SK-N-SH treated with all-trans-retinoic acid at 6 μM for 48 hours (cell line): ENCODE measurements around the gene STK4.
A peak's percentile ranks its signal among the peaks of the same experiment; 100 is the strongest.

Experiments
- ATAC-seq: fragments of 200-7000 bp; cut with Tn5 transposase; 3 replicates; pipeline ENCODE4 v1.9.1; 2020; ENCODE audit warnings: mild to moderate bottlenecking, moderate library complexity
- ARNTL ChIP-seq: fragments of 450-650 bp; formaldehyde crosslinking; IDR thresholded peaks from 2 replicates; pipeline ENCODE4 v1.5.0; 2020; ENCODE audit warnings: low read depth, mild to moderate bottlenecking, moderate library complexity, borderline replicate concordance
- BACH2 ChIP-seq: fragments of 250-450 bp; sonication (Bioruptor Pico); IDR thresholded peaks from 2 replicates; pipeline ENCODE4 v1.9.0; 2021; ENCODE audit warnings: mild to moderate bottlenecking, borderline replicate concordance
- CSDC2 ChIP-seq: fragments of 250-450 bp; sonication (Bioruptor Pico); IDR thresholded peaks from 2 replicates; pipeline ENCODE4 v1.5.0; 2020; ENCODE audit warnings: mild to moderate bottlenecking, moderate library complexity
- ESRRG ChIP-seq: fragments of 250-450 bp; sonication (Bioruptor Pico); IDR thresholded peaks from 2 replicates; pipeline ENCODE4 v1.6.1; 2021; ENCODE audit warnings: mild to moderate bottlenecking
- GLIS3 ChIP-seq: fragments of 250-450 bp; sonication (Bioruptor Pico); IDR thresholded peaks from 2 replicates; pipeline ENCODE4 v1.5.0; 2020; ENCODE audit warnings: mild to moderate bottlenecking, moderate library complexity
- ISL1 ChIP-seq: fragments of 250-450 bp; sonication (Bioruptor Pico); IDR thresholded peaks from 2 replicates; pipeline ENCODE4 v2.1.2; 2022; ENCODE audit warnings: mild to moderate bottlenecking, moderate library complexity
- PPARA ChIP-seq: fragments of 250-450 bp; sonication (Bioruptor Pico); IDR thresholded peaks from 2 replicates; pipeline ENCODE4 v1.5.0; 2020; ENCODE audit warnings: mild to moderate bottlenecking, borderline replicate concordance
- RARB ChIP-seq: fragments of 250-450 bp; sonication (Bioruptor Pico); IDR thresholded peaks from 2 replicates; pipeline ENCODE4 v1.8.0; 2021; ENCODE audit warnings: mild to moderate bottlenecking, moderate library complexity
- SNAI2 ChIP-seq: fragments of 250-450 bp; sonication (Bioruptor Pico); IDR thresholded peaks from 2 replicates; pipeline ENCODE4 v1.5.0; 2020; ENCODE audit warnings: mild to moderate bottlenecking, moderate library complexity
- TCF4 ChIP-seq: fragments of 250-450 bp; sonication (Bioruptor Pico); IDR thresholded peaks from 2 replicates; pipeline ENCODE4 v1.8.0; 2021; ENCODE audit warnings: mild to moderate bottlenecking, moderate library complexity, borderline replicate concordance
- TOX ChIP-seq: fragments of 250-450 bp; sonication (Bioruptor Pico); IDR thresholded peaks from 2 replicates; pipeline ENCODE4 v1.8.0; 2021; ENCODE audit warnings: mild to moderate bottlenecking, moderate library complexity, borderline replicate concordance
- ZC3H10 ChIP-seq: fragments of 250-450 bp; sonication (Bioruptor Pico); IDR thresholded peaks from 2 replicates; pipeline ENCODE4 v1.5.1; 2021; ENCODE audit warnings: mild to moderate bottlenecking, moderate library complexity
- ZFP3 ChIP-seq: fragments of 250-450 bp; sonication (Bioruptor Pico); IDR thresholded peaks from 2 replicates; pipeline ENCODE4 v1.5.0; 2020; ENCODE audit warnings: mild to moderate bottlenecking, moderate library complexity
- ZFP30 ChIP-seq: fragments of 450-650 bp; formaldehyde crosslinking; IDR thresholded peaks from 2 replicates; pipeline ENCODE4 v1.5.0; 2022; ENCODE audit warnings: mild to moderate bottlenecking, moderate library complexity
- ZNF565 ChIP-seq: fragments of 450-650 bp; formaldehyde crosslinking; conservative IDR thresholded peaks from 2 replicates; pipeline ENCODE4 v1.5.0; 2020; ENCODE audit warnings: low read depth, mild to moderate bottlenecking, moderate library complexity
- ZNF70 ChIP-seq: fragments of 450-650 bp; formaldehyde crosslinking; IDR thresholded peaks from 2 replicates; pipeline ENCODE4 v1.5.0; 2020; ENCODE audit warnings: mild to moderate bottlenecking, moderate library complexity
- ZNF8 ChIP-seq: fragments of 450-650 bp; formaldehyde crosslinking; IDR thresholded peaks from 2 replicates; pipeline ENCODE4 v1.5.0; 2020; ENCODE audit warnings: mild to moderate bottlenecking, moderate library complexity
- TF ChIP-seq, protein P1 (sequence below): fragments of 250-450 bp; sonication (Bioruptor Pico); IDR thresholded peaks from 2 replicates; pipeline ENCODE4 v1.8.0; 2021; ENCODE audit warnings: low read depth, mild to moderate bottlenecking, moderate library complexity, borderline replicate concordance
- TF ChIP-seq, protein P2 (sequence below): fragments of 250-450 bp; sonication (Bioruptor Pico); IDR thresholded peaks from 2 replicates; pipeline ENCODE4 v1.5.1; 2020; ENCODE audit warnings: low read depth, mild to moderate bottlenecking, moderate library complexity
- TF ChIP-seq, protein P3 (sequence below): fragments of 250-450 bp; sonication (Bioruptor Pico); IDR thresholded peaks from 2 replicates; pipeline ENCODE4 v1.5.0; 2020; ENCODE audit warnings: mild to moderate bottlenecking, moderate library complexity
- TF ChIP-seq, protein P4 (sequence below): fragments of 250-450 bp; sonication (Bioruptor Pico); IDR thresholded peaks from 2 replicates; pipeline ENCODE4 v1.5.1; 2021; ENCODE audit warnings: mild to moderate bottlenecking, moderate library complexity
- TF ChIP-seq, protein P5 (sequence below): fragments of 250-450 bp; sonication (Bioruptor Pico); IDR thresholded peaks from 2 replicates; pipeline ENCODE4 v1.8.0; 2020; ENCODE audit warnings: mild to moderate bottlenecking, moderate library complexity, borderline replicate concordance

Gene STK4

GRCh38 chr20:45069261-45069660 lies 102.9 kb downstream of the STK4 start:
- no peak for ATAC-seq
- TF ChIP-seq ZFP3 (CRISPR knock-in tag) (no peak), PPARA (CRISPR knock-in tag) (no peak), SNAI2 (CRISPR knock-in tag) (no peak), BACH2 (CRISPR knock-in tag) (no peak), ISL1 (CRISPR knock-in tag) (peak; percentile 91), ARNTL (CRISPR knock-in tag) (no peak), GLIS3 (0 out of 2 replicates have a peak, but pooled peaks have one; percentile 24), ZNF565 (CRISPR knock-in tag) (no peak), ZNF70 (CRISPR knock-in tag) (no peak), TCF4 (CRISPR knock-in tag) (no peak), ZC3H10 (no peak), RARB (CRISPR knock-in tag) (no peak)
- TF ChIP-seq, protein P1, sequence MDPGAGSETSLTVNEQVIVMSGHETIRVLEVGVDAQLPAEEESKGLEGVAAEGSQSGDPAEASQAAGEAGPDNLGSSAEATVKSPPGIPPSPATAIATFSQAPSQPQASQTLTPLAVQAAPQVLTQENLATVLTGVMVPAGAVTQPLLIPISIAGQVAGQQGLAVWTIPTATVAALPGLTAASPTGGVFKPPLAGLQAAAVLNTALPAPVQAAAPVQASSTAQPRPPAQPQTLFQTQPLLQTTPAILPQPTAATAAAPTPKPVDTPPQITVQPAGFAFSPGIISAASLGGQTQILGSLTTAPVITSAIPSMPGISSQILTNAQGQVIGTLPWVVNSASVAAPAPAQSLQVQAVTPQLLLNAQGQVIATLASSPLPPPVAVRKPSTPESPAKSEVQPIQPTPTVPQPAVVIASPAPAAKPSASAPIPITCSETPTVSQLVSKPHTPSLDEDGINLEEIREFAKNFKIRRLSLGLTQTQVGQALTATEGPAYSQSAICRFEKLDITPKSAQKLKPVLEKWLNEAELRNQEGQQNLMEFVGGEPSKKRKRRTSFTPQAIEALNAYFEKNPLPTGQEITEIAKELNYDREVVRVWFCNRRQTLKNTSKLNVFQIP (CRISPR knock-in tag): no peak
- TF ChIP-seq, protein P2, sequence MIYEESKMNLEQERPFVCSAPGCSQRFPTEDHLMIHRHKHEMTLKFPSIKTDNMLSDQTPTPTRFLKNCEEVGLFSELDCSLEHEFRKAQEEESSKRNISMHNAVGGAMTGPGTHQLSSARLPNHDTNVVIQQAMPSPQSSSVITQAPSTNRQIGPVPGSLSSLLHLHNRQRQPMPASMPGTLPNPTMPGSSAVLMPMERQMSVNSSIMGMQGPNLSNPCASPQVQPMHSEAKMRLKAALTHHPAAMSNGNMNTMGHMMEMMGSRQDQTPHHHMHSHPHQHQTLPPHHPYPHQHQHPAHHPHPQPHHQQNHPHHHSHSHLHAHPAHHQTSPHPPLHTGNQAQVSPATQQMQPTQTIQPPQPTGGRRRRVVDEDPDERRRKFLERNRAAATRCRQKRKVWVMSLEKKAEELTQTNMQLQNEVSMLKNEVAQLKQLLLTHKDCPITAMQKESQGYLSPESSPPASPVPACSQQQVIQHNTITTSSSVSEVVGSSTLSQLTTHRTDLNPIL (CRISPR knock-in tag): 0 out of 2 replicates have a peak, but pooled peaks have one; percentile 21

GRCh38 chr20:45070932-45071632 lies 104.8 kb downstream of the STK4 start:
- TF ChIP-seq ISL1 (CRISPR knock-in tag): peak; percentile 31; the same call in 1 of the 2 replicates
- TF ChIP-seq ARNTL (CRISPR knock-in tag): no peak
- peak; percentile 50 for ATAC-seq

DNA sequence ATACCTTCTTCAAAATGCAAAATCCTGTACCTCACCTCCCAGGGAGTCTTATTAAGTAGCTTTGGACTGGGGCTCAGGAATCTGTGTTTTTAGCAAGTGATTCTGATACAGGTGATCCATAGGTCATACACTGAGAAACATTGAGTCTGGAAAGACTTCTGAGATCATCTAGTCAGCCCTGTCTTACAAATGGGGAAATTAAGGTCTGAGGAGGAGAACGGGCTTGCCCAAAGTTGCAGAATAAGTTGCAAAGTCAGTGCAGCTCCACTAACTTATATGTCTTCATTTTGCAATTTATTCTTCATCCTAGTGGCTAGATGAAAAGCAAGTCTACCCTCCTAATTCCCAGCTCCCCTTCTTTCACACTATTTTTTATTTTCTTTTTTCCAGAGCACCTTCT lies 105.8 kb downstream of the STK4 start:
- TF ChIP-seq ESRRG: no peak
- no peak for TF ChIP-seq TOX (CRISPR knock-in tag)
- no peak for TF ChIP-seq BACH2 (CRISPR knock-in tag)
- no peak for TF ChIP-seq ISL1 (CRISPR knock-in tag)
- TF ChIP-seq, protein P2 (CRISPR knock-in tag): no peak
- TF ChIP-seq ARNTL (CRISPR knock-in tag): no peak
- TF ChIP-seq, protein P1 (CRISPR knock-in tag): no peak
- TF ChIP-seq RARB (CRISPR knock-in tag): no peak
- TF ChIP-seq ZNF8 (CRISPR knock-in tag): no peak
- TF ChIP-seq, protein P3, sequence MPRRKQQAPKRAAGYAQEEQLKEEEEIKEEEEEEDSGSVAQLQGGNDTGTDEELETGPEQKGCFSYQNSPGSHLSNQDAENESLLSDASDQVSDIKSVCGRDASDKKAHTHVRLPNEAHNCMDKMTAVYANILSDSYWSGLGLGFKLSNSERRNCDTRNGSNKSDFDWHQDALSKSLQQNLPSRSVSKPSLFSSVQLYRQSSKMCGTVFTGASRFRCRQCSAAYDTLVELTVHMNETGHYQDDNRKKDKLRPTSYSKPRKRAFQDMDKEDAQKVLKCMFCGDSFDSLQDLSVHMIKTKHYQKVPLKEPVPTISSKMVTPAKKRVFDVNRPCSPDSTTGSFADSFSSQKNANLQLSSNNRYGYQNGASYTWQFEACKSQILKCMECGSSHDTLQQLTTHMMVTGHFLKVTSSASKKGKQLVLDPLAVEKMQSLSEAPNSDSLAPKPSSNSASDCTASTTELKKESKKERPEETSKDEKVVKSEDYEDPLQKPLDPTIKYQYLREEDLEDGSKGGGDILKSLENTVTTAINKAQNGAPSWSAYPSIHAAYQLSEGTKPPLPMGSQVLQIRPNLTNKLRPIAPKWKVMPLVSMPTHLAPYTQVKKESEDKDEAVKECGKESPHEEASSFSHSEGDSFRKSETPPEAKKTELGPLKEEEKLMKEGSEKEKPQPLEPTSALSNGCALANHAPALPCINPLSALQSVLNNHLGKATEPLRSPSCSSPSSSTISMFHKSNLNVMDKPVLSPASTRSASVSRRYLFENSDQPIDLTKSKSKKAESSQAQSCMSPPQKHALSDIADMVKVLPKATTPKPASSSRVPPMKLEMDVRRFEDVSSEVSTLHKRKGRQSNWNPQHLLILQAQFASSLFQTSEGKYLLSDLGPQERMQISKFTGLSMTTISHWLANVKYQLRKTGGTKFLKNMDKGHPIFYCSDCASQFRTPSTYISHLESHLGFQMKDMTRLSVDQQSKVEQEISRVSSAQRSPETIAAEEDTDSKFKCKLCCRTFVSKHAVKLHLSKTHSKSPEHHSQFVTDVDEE: no peak
- TF ChIP-seq, protein P4, sequence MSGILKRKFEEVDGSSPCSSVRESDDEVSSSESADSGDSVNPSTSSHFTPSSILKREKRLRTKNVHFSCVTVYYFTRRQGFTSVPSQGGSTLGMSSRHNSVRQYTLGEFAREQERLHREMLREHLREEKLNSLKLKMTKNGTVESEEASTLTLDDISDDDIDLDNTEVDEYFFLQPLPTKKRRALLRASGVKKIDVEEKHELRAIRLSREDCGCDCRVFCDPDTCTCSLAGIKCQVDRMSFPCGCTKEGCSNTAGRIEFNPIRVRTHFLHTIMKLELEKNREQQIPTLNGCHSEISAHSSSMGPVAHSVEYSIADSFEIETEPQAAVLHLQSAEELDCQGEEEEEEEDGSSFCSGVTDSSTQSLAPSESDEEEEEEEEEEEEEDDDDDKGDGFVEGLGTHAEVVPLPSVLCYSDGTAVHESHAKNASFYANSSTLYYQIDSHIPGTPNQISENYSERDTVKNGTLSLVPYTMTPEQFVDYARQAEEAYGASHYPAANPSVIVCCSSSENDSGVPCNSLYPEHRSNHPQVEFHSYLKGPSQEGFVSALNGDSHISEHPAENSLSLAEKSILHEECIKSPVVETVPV (CRISPR knock-in tag): no peak
- TF ChIP-seq ZNF70 (CRISPR knock-in tag): no peak
- TF ChIP-seq, protein P5, sequence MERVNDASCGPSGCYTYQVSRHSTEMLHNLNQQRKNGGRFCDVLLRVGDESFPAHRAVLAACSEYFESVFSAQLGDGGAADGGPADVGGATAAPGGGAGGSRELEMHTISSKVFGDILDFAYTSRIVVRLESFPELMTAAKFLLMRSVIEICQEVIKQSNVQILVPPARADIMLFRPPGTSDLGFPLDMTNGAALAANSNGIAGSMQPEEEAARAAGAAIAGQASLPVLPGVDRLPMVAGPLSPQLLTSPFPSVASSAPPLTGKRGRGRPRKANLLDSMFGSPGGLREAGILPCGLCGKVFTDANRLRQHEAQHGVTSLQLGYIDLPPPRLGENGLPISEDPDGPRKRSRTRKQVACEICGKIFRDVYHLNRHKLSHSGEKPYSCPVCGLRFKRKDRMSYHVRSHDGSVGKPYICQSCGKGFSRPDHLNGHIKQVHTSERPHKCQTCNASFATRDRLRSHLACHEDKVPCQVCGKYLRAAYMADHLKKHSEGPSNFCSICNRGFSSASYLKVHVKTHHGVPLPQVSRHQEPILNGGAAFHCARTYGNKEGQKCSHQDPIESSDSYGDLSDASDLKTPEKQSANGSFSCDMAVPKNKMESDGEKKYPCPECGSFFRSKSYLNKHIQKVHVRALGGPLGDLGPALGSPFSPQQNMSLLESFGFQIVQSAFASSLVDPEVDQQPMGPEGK (CRISPR knock-in tag): no peak
- no peak for TF ChIP-seq SNAI2 (CRISPR knock-in tag)
- no peak for TF ChIP-seq ZFP30
- no peak for TF ChIP-seq ZFP3 (CRISPR knock-in tag)
- TF ChIP-seq GLIS3: no peak
- TF ChIP-seq TCF4 (CRISPR knock-in tag): no peak
- TF ChIP-seq CSDC2 (CRISPR knock-in tag): no peak
- TF ChIP-seq ZNF565 (CRISPR knock-in tag): no peak
- ATAC-seq: no peak
